DND-41 (cell line): ENCODE results near the gene RPEL1.
"Not testable (repeated sequence)": the region's sequence is repeated elsewhere in the genome, so short reads cannot be mapped to it uniquely, and the experiment has no call there.

Experiments used
- ATAC-seq: fragments of 200-7000 bp; cut with Tn5 transposase; 3 replicates; pipeline ENCODE4 v1.9.1; 2021; ENCODE audit warnings: low read depth; ENCODE audit not compliant: insufficient read depth
- DNase-seq: peaks from one replicate; pipeline ENCODE4 v3.0.0-alpha.2; 2020
- H2AFZ ChIP-seq: 2 replicates; pipeline ENCODE4 v1.6.0; 2012; ENCODE audit warnings: low read depth, low read length
- H3K27ac ChIP-seq: 2 replicates; pipeline ENCODE4 v1.5.1; 2012; ENCODE audit warnings: low read length, inconsistent platforms
- H3K27me3 ChIP-seq: fragments of 200-600 bp; sonication (generic); 2 replicates; pipeline ENCODE4 v1.6.0; 2012; ENCODE audit warnings: low read length, mild to moderate bottlenecking, inconsistent platforms; ENCODE audit not compliant: insufficient read depth, poor library complexity
- H3K36me3 ChIP-seq: 2 replicates; pipeline ENCODE4 v1.5.1; 2012; ENCODE audit warnings: low read length, inconsistent platforms; ENCODE audit not compliant: insufficient read depth
- H3K4me1 ChIP-seq: 2 replicates; pipeline ENCODE4 v1.5.1; 2012; ENCODE audit warnings: mild to moderate bottlenecking, low read length; ENCODE audit not compliant: insufficient read depth
- H3K4me2 ChIP-seq: 2 replicates; pipeline ENCODE4 v1.6.0; 2012; ENCODE audit warnings: mild to moderate bottlenecking, moderate library complexity, low read length, inconsistent platforms; ENCODE audit not compliant: insufficient read depth
- H3K4me3 ChIP-seq, 2 experiments: fragments of 200-600 bp in 1 of 2; shearing (Covaris generic) in 1 of 2; 2 replicates each; pipeline ENCODE4 v1.5.1; 2012 to 2016; ENCODE audit warnings: inconsistent platforms in 2 of 2, low read length in 2 of 2, mild to moderate bottlenecking in 2 of 2, low read depth in 1 of 2, moderate library complexity in 1 of 2
- H3K79me2 ChIP-seq: 2 replicates; pipeline ENCODE4 v1.6.0; 2012; ENCODE audit warnings: low read length, inconsistent platforms; ENCODE audit not compliant: insufficient read depth
- H3K9ac ChIP-seq: 2 replicates; pipeline ENCODE4 v1.6.0; 2012; ENCODE audit warnings: low read depth, mild to moderate bottlenecking, inconsistent platforms, low read length, moderate library complexity
- H3K9me3 ChIP-seq: 2 replicates; pipeline ENCODE4 v1.5.1; 2012; ENCODE audit warnings: low read length, moderate library complexity, mild to moderate bottlenecking, inconsistent platforms; ENCODE audit not compliant: insufficient read depth, severe bottlenecking
- H4K20me1 ChIP-seq: 2 replicates; pipeline ENCODE4 v1.6.0; 2012; ENCODE audit warnings: low read length; ENCODE audit not compliant: insufficient read depth
- CTCF ChIP-seq: IDR thresholded peaks from 2 replicates; pipeline ENCODE4 v1.5.1; 2012; ENCODE audit warnings: borderline replicate concordance, low read length, moderate library complexity, mild to moderate bottlenecking; ENCODE audit not compliant: poor library complexity, severe bottlenecking; ENCODE audit errors: extremely low read depth
- EZH2 ChIP-seq: IDR thresholded peaks from 3 replicates; pipeline ENCODE4 v1.6.1; 2012; ENCODE audit warnings: borderline replicate concordance, low read depth, mild to moderate bottlenecking, moderate library complexity, low read length, inconsistent platforms; ENCODE audit not compliant: severe bottlenecking

Gene RPEL1

GRCh38 chr10:103257812-103258211, 12.1 kb downstream of the RPEL1 start:
- Histone ChIP-seq H3K9me3 (peaks cover 2% of the 10 kb centered on the region), H4K20me1 (no peaks in the 10 kb centered on the region), H3K36me3 (no peaks in the 10 kb centered on the region), H3K27me3 (no peaks in the 10 kb centered on the region), H3K4me3 (no peak overlapping the region), H3K79me2 (no peaks in the 10 kb centered on the region), H3K4me2 (no peak overlapping the region), H3K9ac (no peak overlapping the region), H3K4me1 (no peaks in the 10 kb centered on the region), H3K27ac (no peak overlapping the region), H2AFZ (no peak overlapping the region)
- ATAC-seq (no peak), DNase-seq (no peak)
- no peak for TF ChIP-seq EZH2
- TF ChIP-seq CTCF = no peak

DNA sequence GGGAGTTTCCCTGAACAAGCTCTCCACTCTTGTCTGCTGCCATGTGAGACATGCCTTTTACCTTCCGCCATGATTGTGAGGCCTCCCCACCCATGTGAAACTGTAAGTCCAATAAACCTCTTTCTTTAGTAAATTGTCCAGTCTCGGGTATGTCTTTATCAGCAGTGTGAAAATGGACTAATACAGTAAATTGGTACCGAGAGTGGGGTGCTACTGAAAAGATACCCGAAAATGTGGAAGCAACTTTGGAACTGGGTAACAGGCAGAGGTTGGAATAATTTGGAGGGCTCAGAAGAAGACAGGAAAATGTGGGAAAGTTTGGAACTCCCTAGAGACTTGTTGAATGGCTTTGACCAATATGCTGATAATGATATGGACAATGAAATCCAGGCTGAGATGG, 13.2 kb downstream of the RPEL1 start:
- not testable (repeated sequence) for H3K79me2 ChIP-seq, H3K9ac ChIP-seq, ATAC-seq, DNase-seq, H3K27me3 ChIP-seq, H3K36me3 ChIP-seq, H4K20me1 ChIP-seq, H3K4me3 ChIP-seq, H2AFZ ChIP-seq, H3K9me3 ChIP-seq, H3K4me2 ChIP-seq, H3K4me1 ChIP-seq, H3K27ac ChIP-seq

GRCh38 chr10:103259989-103260388, 14.3 kb downstream of the RPEL1 start:
- no peak overlapping the region for H3K4me2 ChIP-seq
- DNase-seq (no peak), ATAC-seq (no peak)
- no peaks in the 10 kb centered on the region for H3K4me1 ChIP-seq
- TF ChIP-seq CTCF (no peak), EZH2 (no peak)
- no peak overlapping the region for H3K9ac ChIP-seq
- no peak overlapping the region for H3K27ac ChIP-seq
- H2AFZ ChIP-seq = no peak overlapping the region
- no peak overlapping the region for H3K4me3 ChIP-seq
- peaks cover 2% of the 10 kb centered on the region for H3K9me3 ChIP-seq
- no peaks in the 10 kb centered on the region for H3K27me3 ChIP-seq
- H4K20me1 ChIP-seq = no peaks in the 10 kb centered on the region
- H3K36me3 ChIP-seq = no peaks in the 10 kb centered on the region
- no peaks in the 10 kb centered on the region for H3K79me2 ChIP-seq

DNA sequence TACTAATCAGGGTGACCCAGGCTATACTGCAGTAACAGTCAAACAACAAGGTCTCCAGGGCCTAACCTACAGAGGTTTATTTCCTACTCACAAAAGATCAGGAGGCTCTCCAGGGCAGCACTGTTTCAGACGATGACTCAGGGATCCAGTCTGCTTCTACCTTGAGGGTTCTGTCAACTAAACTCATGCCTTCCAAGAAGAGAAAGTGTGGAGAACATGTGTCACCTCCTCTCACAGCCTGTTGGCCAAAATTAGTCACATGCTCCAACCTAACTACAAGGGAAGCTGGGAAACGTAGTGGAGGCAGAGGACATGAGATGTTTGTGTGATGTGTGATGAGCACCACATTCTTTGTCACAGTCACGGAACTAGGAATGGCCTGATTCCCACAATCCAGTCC, 16.5 kb downstream of the RPEL1 start:
- H3K9me3 ChIP-seq = peaks cover 2% of the 10 kb centered on the region
- TF ChIP-seq EZH2 (no peak), CTCF (no peak)
- no peaks in the 10 kb centered on the region for H3K79me2 ChIP-seq
- H3K4me1 ChIP-seq = no peaks in the 10 kb centered on the region
- no peak overlapping the region for H3K27ac ChIP-seq
- no peak overlapping the region for H3K9ac ChIP-seq
- no peak overlapping the region for H2AFZ ChIP-seq
- no peaks in the 10 kb centered on the region for H4K20me1 ChIP-seq
- DNase-seq (no peak), ATAC-seq (no peak)
- H3K27me3 ChIP-seq = no peaks in the 10 kb centered on the region
- no peaks in the 10 kb centered on the region for H3K36me3 ChIP-seq
- no peak overlapping the region for H3K4me3 ChIP-seq
- H3K4me2 ChIP-seq = no peak overlapping the region
